HepG2 (cell line): ENCODE measurements around the gene KIF2C. TPM values are rescaled to one million over a fixed set of nuclear protein-coding genes. Genes with fewer than 3 reads are reported as not detected.

Source experiments
- ATAC-seq: fragments of 200-7000 bp; cut with Tn5 transposase; 3 replicates; pipeline ENCODE4 v1.9.1; 2020; ENCODE audit warnings: mild to moderate bottlenecking, moderate library complexity
- BruUV-seq: library from RNA; stranded (reverse); fragments of 400-500 nt; replicated peaks from 2 replicates; lab custom pipeline; 2021; lab: Mats Ljungman, UMichigan
- CTCF ChIA-PET: fragments of 300-600 bp; formaldehyde crosslinking; extraction: SDS; loops from one replicate; lab custom pipeline; 2021; ENCODE audit warnings: low total read pairs, inconsistent platforms, low intra/inter-chr PET ratio; lab: Yijun Ruan, JAX
- POLR2A ChIA-PET: fragments of 350-600 bp; sonication (Branson Sonifier 250); formaldehyde crosslinking; loops from one replicate; lab custom pipeline; 2020; ENCODE audit warnings: antibody characterized with exemption, inconsistent platforms; lab: Yijun Ruan, JAX
- DNase-seq: peaks from one replicate; pipeline ENCODE4 v3.0.0-alpha.2; 2015; ENCODE audit warnings: low spot score
- FAIRE-seq: peaks from 3 replicates; lab custom pipeline; 2011; peaks lifted over from hg19 to GRCh38; lab: Jason Lieb, UNC
- H2AFZ ChIP-seq: one replicate; pipeline ENCODE4 v1.6.1; 2011; ENCODE audit warnings: low read length, inconsistent platforms
- H3K27ac ChIP-seq: fragments of 300-600 bp; 3 replicates; pipeline ENCODE4 v1.8.0; 2011; ENCODE audit warnings: mixed run types, mild to moderate bottlenecking, mixed read lengths, low read length, inconsistent platforms; ENCODE audit not compliant: insufficient read depth; ENCODE audit errors: extremely low read length
- H3K27me3 ChIP-seq, 2 experiments: fragments of 200-600 bp in 1 of 2; 2 replicates in 1 of 2; 3 replicates in 1 of 2; pipeline versions ENCODE4 v1.6.0 to v1.8.0; 2011; ENCODE audit warnings: low read length in 2 of 2, mild to moderate bottlenecking in 2 of 2, moderate library complexity in 2 of 2, inconsistent platforms in 1 of 2; ENCODE audit not compliant: insufficient read depth in 2 of 2, control insufficient read depth in 1 of 2
- H3K36me3 ChIP-seq, 2 experiments: fragments of 200-600 bp in 1 of 2; replicated peaks in 1 of 2; 2 replicates in 1 of 2; 3 replicates in 1 of 2; pipeline versions ENCODE4 v1.5.1 to v1.8.0; 2011; ENCODE audit warnings: low read length in 2 of 2, inconsistent platforms in 1 of 2; ENCODE audit not compliant: insufficient read depth in 2 of 2, control insufficient read depth in 1 of 2
- H3K4me1 ChIP-seq: 2 replicates; pipeline ENCODE4 v1.5.1; 2012; ENCODE audit warnings: low read length, inconsistent platforms; ENCODE audit not compliant: insufficient read depth
- H3K4me2 ChIP-seq: 2 replicates; pipeline ENCODE4 v1.6.0; 2011; ENCODE audit warnings: low read depth, low read length, inconsistent platforms
- H3K4me3 ChIP-seq, 3 experiments: fragments of 200-600 bp in 1 of 3; sonication (generic), shearing (Covaris generic) in 1 of 3; replicated peaks in 1 of 3; 2 replicates each; pipeline ENCODE4 v1.5.1; 2011 to 2016; ENCODE audit warnings: low read length in 3 of 3, inconsistent platforms in 2 of 3, low read depth in 2 of 3, mild to moderate bottlenecking in 2 of 3, control low read depth in 1 of 3, mixed read lengths in 1 of 3; ENCODE audit not compliant: insufficient read depth in 1 of 3
- H3K79me2 ChIP-seq: one replicate; pipeline ENCODE4 v1.6.1; 2011; ENCODE audit warnings: low read length, inconsistent platforms; ENCODE audit not compliant: insufficient read depth
- H3K9ac ChIP-seq: 2 replicates; pipeline ENCODE4 v1.6.0; 2011; ENCODE audit warnings: mild to moderate bottlenecking, low read depth, low read length, inconsistent platforms; ENCODE audit not compliant: insufficient read depth
- H3K9me3 ChIP-seq: 2 replicates; pipeline ENCODE4 v1.5.1; 2012; ENCODE audit warnings: mild to moderate bottlenecking, low read length
- H4K20me1 ChIP-seq: 2 replicates; pipeline ENCODE4 v1.6.0; 2011; ENCODE audit warnings: inconsistent platforms, mild to moderate bottlenecking, low read length, moderate library complexity; ENCODE audit not compliant: insufficient read depth
- ATF2 ChIP-seq: sonication (generic); formaldehyde crosslinking; IDR thresholded peaks from 2 replicates; pipeline ENCODE4 v1.4.0; 2020; ENCODE audit warnings: missing genetic modification reagents
- CBFB ChIP-seq: sonication (generic); formaldehyde crosslinking; IDR thresholded peaks from 2 replicates; pipeline ENCODE4 v1.4.0; 2020; ENCODE audit warnings: missing genetic modification reagents
- GLI4 ChIP-seq: sonication (generic); formaldehyde crosslinking; IDR thresholded peaks from 2 replicates; pipeline ENCODE4 v1.5.1; 2020; ENCODE audit warnings: missing genetic modification reagents, mild to moderate bottlenecking, moderate library complexity, borderline replicate concordance
- ZBTB39 ChIP-seq: sonication (generic); formaldehyde crosslinking; IDR thresholded peaks from 2 replicates; pipeline ENCODE4 v1.5.0; 2020; ENCODE audit warnings: missing genetic modification reagents
- ZFP36L2 ChIP-seq: sonication (generic); formaldehyde crosslinking; IDR thresholded peaks from 2 replicates; pipeline ENCODE4 v1.4.0; 2020; ENCODE audit warnings: missing genetic modification reagents
- ZNF274 ChIP-seq: sonication (generic); formaldehyde crosslinking; IDR thresholded peaks from 2 replicates; pipeline ENCODE4 v1.5.1; 2020; ENCODE audit warnings: mild to moderate bottlenecking, missing genetic modification reagents
- ZNF317 ChIP-seq: sonication (generic); formaldehyde crosslinking; IDR thresholded peaks from 2 replicates; pipeline ENCODE4 v1.5.0; 2020; ENCODE audit warnings: mild to moderate bottlenecking, missing genetic modification reagents
- ZNF430 ChIP-seq: sonication (generic); formaldehyde crosslinking; IDR thresholded peaks from 2 replicates; pipeline ENCODE4 v1.9.0; 2021; ENCODE audit warnings: mild to moderate bottlenecking, missing genetic modification reagents
- ZNF644 ChIP-seq: IDR thresholded peaks from 2 replicates; pipeline ENCODE4 v1.6.1; 2016; ENCODE audit warnings: low read depth
- ZNF766 ChIP-seq: sonication (generic); formaldehyde crosslinking; IDR thresholded peaks from 2 replicates; pipeline ENCODE4 v1.5.0; 2020; ENCODE audit warnings: missing genetic modification reagents, borderline replicate concordance
- WGBS: methylation state at CpG from one replicate; pipeline ENCODE4 v1.1.6; 2017; ENCODE audit warnings: low lambda C conversion rate; 5-methylcytosine and 5-hydroxymethylcytosine counted together
- in situ Hi-C: cut with HindIII; loops from 2 replicates; pipeline ENCODE4 v1.10.0; 2017; ENCODE audit warnings: low pct_unique_long_range_greater_than_20kb; ENCODE audit not compliant: extremely low pct_ligation_motif_present
- intact Hi-C: fragments of 100-400 bp; cut with micrococcal nuclease; formaldehyde crosslinking; loops from one replicate; pipeline ENCODE4 v1.10.0; 2022; ENCODE audit not compliant: unreplicated experiment
- polyA plus RNA-seq, 8 experiments: library from polyadenylated mRNA; depleted of rRNA in 3 of 8; stranded (reverse) in 7 of 8; unstranded in 1 of 8; fragments of >200 nt; fragmentation: Illumina TruSeq in 4 of 8; extraction: Trizol in 4 of 8; gene quantifications; 2 replicates each; pipeline versions ENCODE4 v1.2.1 to v1.2.3, GENCODE V29; 2011 to 2016; ENCODE audit warnings: low read depth in 4 of 8, missing spikeins in 1 of 8, mixed read lengths in 1 of 8; ENCODE audit not compliant: insufficient read depth in 1 of 8
- total RNA-seq, 5 experiments: library from RNA; depleted of rRNA; stranded (reverse); fragments of >200 nt; fragmentation: Illumina TruSeq; extraction: Trizol; gene quantifications; 2 replicates each; pipeline ENCODE4 v1.2.3, GENCODE V29; 2016; ENCODE audit warnings: low read depth in 1 of 5

KIF2C gene
- total and polyA plus RNA-seq, 2 of the 13 experiments (the other 11 are each of a cell fraction or from before 2014, with no cell fraction given): 29.7 to 53.7 TPM

- ATAC-seq (no peak), DNase-seq (no peak), FAIRE-seq (no peak)
- ChIA-PET CTCF (no interaction called here), POLR2A (no interaction called here)
- no peaks in the 10 kb centered on the region for H3K9me3 ChIP-seq
- no peak overlapping the region for H3K4me2 ChIP-seq
- in situ Hi-C loops: no loop called here
- H3K4me3 ChIP-seq: no peak overlapping the region
- H3K4me1 ChIP-seq: no peaks in the 10 kb centered on the region
- intact Hi-C loops: no loop called here
- no peaks in the 10 kb centered on the region for H3K79me2 ChIP-seq
- BruUV-seq: no TSS peak
- H3K27ac ChIP-seq: no peak overlapping the region
- H2AFZ ChIP-seq: no peak overlapping the region
- TF ChIP-seq ATF2 (CRISPR knock-in tag) (no peak), ZNF430 (CRISPR knock-in tag) (no peak), ZNF766 (no peak), CBFB (no peak), ZNF274 (no peak), ZNF317 (CRISPR knock-in tag) (no peak), GLI4 (CRISPR knock-in tag) (no peak), ZBTB39 (CRISPR knock-in tag) (no peak), ZNF644 (no peak), ZFP36L2 (CRISPR knock-in tag) (no peak)
- H3K9ac ChIP-seq: no peak overlapping the region
- peaks cover 48 to 88% of the 10 kb centered on the region in 2 experiments for H3K36me3 ChIP-seq
- no peaks in the 10 kb centered on the region for H4K20me1 ChIP-seq
- WGBS: 100% methylated on average over 2 of the region's 2 CpGs
- no peaks in the 10 kb centered on the region for H3K27me3 ChIP-seq
Observed at GRCh38 chr1:44757420-44757819, 17.8 kb downstream of the KIF2C start.
